NOMO-1 (cell line): ENCODE data around the gene UGT8.
"Not testable (repeated sequence)": the region's sequence is repeated elsewhere in the genome, so short reads cannot be mapped to it uniquely, and the experiment has no call there.

Experiments
- DNase-seq, 2 experiments: peaks; one replicate each; lab custom pipeline; 2025; ENCODE audit not compliant: unreplicated experiment in 2 of 2; lab: John Stamatoyannopoulos, UW

The UGT8 gene

GRCh38 chr4:114601304-114602052 is 2.9 kb downstream of the UGT8 start:
- DNase-seq: no peak

GRCh38 chr4:114603497-114603896 is 4.9 kb downstream of the UGT8 start:
- peak; percentile 48 to 55 for DNase-seq

GRCh38 chr4:114606245-114606644 is 7.6 kb downstream of the UGT8 start:
- no peak for DNase-seq

- DNase-seq: no peak
Measured at GRCh38 chr4:114607056-114607455, 8.4 kb downstream of the UGT8 start.

GRCh38 chr4:114613560-114613959 is 15.0 kb downstream of the UGT8 start:
- DNase-seq: no peak

- no peak for DNase-seq
Measured at GRCh38 chr4:114615435-114615834, 16.8 kb downstream of the UGT8 start.

- DNase-seq: not testable (repeated sequence)
Measured at GRCh38 chr4:114616036-114616435, 17.4 kb downstream of the UGT8 start.

- no peak for DNase-seq
Measured at GRCh38 chr4:114626196-114626595, 27.6 kb downstream of the UGT8 start.

DNA sequence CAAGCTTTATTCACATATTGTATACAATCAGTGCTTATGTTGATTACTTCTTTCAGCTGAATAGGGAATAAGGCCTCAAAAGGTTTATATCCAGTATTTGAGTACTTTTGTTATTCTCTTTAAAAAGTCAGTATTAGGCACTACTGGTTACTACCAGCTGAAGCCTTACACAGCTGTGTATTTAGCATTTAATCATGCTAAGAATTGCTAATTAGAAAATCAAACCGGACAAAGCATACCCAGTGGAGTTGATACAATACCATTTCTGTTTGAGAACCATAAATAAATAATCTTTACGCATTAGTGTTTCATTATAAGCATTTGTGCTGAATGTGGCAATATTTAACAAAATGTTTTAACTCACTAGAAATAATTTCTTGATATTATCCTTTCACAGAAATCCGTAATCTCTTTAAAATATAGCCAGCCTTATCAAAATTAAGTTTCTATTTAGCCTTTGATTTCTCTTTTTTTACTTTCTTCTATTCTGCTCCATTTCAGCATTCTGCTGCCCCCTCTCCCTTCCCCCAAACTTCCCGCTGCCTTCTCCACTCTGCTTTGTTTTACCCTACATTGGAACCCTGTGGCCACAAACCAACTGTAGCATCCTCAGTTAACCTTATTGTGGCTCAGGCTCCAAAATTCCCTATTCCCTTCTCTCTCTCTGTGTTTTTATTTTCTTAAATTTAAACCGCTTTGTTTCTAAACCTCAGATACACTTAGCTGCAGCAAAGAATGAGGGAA is 37.8 kb downstream of the UGT8 start:
- no peak for DNase-seq

DNA sequence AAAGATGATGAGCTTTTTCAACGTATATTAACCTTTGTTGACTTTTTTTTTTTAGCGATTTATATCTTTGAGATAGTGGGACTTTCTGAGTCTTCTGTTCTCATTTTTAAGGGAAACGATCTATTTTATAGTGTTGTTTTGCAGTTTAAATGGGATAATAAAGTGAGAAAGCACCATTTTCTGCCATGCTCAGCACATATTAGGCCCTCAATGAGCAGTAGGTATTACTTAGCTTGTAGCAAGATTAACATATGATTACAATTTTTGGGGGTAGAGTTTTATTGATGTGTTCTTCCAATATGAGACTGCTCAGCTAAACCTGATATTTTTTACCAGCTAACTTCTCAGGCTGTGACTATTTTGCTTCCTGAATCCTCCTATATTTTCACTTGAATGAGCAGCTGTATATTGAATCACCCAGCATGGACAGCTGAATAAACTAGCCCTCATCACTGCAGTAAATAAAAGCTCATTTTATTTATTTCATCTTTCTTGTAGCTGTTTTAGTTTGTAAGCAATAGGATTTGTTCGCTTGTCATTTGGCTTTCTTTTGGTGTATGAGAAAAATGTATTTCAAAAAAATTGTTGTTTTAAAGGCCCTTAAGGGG is 43.7 kb downstream of the UGT8 start:
- DNase-seq: no peak

GRCh38 chr4:114649908-114650307 is 51.3 kb downstream of the UGT8 start:
- no peak for DNase-seq

GRCh38 chr4:114653675-114654074 is 55.1 kb downstream of the UGT8 start:
- DNase-seq: no peak

GRCh38 chr4:114654592-114654991 is 56.0 kb downstream of the UGT8 start:
- no peak for DNase-seq

DNA sequence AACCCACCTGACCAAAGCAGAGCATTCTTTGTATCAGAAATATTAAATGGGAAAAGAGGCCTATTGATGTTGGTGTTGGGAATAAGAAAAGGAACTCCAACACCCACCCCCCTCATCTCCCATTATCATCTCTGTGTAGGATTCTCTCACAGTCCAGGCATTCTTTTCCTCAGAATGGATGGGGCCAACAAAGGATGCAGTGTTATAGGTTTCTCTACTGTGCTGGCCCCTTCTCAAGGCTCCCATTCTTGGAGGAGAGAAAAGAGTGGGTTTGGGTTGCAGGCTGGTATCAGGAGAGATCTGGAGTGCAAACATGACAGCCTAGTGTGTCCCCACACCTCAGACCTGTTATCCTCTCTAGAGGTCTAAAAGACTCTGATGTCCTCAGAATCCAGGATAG is 59.6 kb downstream of the UGT8 start:
- no peak for DNase-seq

GRCh38 chr4:114658776-114659175 is 60.2 kb downstream of the UGT8 start:
- DNase-seq: no peak

DNA sequence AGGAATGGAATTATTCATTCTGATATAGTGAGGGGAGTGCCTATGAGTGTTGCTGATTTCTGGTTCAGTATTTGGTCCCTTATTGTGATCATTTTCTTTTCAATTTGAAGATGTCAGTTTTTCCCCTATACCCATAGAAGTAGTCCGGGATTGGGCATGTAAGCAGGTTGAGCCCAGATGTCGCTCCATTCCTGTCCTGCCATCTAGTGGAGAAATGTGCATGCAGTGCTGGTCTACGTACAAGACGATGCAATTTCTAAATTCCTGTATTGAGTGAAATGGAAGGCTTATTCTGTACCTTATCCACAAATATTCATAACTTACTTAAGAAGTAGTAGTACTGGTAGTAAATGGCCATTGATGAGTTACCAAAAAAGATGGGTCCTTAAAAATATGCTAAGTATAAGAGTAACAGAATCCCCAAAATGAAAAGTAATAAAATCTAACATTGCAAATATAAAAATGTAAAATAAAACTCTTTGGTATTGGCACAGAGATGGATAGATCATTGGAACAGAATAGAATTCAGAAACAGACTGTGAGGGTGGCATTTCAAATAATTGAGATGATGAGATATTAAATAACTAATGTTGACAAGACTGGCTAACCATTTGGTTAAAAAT is 60.9 kb downstream of the UGT8 start:
- peak; percentile 9 to 21 for DNase-seq

GRCh38 chr4:114663083-114663482 is 64.5 kb downstream of the UGT8 start:
- no peak for DNase-seq

DNA sequence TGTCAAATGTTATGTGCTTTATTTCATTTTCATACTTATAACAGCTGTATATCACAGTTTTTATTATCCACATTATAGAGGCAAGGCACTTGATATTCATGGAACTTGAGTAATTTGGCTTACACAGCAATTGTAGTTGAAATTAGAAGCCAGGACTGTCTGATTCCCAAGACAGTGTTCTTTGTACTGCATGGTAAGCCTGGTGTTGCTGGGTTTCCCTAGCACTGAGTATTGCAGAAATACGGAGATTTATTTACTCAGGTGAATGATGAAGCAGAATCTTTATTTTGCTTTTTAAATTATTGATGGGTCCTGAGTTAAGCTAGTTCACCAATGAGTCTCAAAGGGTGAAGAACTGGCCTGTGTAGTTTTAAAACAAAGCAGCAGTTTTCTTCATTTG is 70.0 kb downstream of the UGT8 start:
- DNase-seq: no peak

DNA sequence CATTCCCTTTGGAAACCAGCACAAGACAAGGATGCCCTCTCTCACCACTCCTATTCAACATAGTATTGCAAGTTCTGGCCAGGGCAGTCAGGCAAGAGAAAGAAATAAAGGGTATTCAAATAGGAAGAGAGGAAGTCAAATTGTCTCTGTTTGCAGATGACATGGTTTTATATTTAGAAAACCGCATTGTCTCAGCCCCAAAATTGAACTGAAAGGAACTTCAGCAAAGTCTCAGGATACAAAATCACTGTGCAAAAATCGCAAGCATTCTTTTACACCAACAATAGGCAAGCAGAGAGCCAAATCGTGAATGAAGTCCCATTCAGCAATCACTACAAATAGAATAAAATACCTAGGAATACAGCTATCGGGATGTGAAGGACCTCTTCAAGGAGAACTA is 72.1 kb downstream of the UGT8 start:
- not testable (repeated sequence) for DNase-seq

- no peak for DNase-seq
Measured at GRCh38 chr4:114673306-114673705, 74.7 kb downstream of the UGT8 start.

GRCh38 chr4:114674080-114674479 is 75.5 kb downstream of the UGT8 start:
- no peak for DNase-seq
